Cerebellar nuclear complex (tissue), 1 donor: ENCODE results near the gene ASTL.
"Not testable (repeated sequence)": the region's sequence is repeated elsewhere in the genome, so short reads cannot be mapped to it uniquely, and the experiment has no call there.

Experiments used
- DNase-seq, 2 experiments: peaks; one replicate each; lab custom pipeline; 2025; lab: John Stamatoyannopoulos, UW

ASTL gene

DNA sequence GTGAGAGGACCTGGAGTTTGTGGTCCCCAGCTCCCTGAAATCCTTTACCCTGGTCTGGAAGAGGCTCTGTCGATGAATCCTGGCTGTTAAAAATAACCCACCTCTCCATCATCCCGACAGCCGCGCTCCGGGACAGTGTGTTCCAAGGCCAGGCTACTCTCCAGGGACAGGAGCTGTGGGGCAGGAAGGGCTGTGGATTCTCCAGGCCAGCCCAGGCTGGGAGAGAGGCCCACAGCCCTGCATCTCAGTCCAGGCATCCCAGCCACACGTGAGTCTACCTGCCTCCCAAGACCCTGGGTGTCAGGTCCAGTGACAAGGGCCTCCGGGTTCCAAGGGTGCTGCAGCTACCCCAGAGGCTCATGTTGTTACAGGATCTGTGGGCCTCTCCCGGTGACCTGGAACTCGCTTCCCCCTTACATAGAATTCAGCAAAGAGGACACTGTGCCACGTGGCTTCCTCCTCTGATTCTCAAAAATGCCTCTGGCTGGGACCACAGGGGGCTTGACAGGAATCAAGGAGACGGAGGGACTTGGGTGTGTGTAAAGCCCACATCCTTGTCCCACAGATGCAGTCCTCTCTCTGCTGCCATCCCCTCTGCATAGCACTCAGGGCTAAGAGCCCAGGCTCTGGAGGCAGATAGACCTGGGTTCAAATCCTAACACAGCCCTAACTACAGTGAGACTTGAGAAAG, 39.3 kb downstream of the ASTL start:
- no peak for DNase-seq

DNA sequence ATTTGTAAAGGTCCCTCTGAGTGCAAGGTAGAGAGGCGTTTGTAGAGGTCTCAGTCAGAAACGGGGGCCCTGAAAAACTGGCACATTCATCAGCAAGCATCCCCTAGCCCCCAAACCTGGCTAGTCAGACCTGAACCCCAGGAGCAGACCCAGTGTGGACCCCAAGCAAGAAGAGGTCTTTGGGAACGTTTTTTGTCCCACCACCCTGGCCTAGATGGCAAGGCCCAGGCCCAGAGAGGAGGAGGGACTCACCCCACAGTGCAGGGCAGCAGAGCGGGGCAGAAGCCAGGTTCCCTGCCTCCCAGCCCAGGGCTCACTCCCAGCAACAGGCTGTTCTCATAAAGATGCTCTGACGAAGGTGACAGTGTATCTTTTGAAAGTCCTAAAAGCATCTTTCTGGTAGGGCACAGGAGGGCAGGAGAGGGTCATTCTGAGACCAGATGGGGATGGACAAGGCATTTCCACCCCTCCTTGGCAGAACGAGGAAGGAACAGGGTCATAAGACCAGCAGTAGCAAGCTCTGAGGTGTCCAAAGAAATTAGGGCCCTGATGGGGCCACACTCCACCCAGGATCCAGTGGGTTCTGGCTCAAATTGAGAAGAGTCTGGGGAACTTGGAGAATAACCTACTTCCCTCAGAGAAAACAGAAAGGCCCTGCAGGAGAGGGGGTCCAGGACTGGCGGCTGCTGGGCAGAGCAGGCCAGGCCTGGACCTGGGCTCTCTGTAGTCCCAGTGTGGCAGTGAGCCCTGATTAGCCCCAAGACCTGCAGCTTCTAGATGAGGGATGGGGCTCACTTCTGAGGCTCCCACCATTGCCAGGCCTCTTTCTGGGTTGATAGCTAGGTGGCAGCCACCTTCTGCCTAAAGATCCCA, 40.1 kb downstream of the ASTL start:
- no peak for DNase-seq

DNA sequence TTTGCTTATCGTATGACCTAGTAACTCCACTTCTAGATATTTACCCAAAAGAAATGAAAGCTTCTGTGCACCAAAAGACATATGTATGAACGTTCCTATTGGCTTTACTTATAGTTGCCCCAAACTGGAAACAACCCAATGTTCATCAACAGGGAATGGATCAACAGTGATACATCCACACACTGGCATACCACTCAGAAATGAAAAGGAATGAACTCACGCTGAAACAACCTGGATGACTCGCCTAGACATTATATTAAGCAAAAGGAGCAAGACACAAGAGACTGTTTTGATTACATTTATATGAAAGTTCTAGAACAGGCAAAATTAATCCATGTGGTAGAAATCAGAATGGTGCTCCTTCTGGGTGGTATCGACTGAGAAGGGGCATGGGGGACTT, 40.9 kb downstream of the ASTL start:
- no peak for DNase-seq

DNA sequence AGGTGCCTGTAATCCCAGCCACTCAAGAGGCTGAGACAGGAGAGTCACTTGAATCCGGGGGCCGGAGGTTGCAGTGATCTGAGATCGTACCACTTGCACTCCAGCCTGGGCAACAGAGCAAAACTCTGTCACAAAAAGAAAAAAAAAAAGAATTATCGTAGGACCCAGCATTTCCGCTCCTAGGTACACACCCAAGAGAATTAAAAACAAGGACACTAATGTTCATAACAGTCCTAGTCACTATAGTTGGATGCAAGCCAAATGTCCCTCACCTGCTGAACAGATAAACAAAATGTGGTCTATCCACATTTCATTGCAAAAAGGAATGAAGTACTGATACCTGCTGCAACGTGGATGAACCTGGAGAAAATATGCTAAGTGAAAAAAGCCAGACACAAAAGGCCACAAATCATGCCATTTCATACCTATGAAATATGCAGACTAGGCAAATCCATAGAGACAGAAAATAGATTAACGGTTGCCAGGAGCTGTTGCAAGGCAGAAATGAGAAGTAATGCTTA, 43.1 kb downstream of the ASTL start:
- no peak for DNase-seq

DNA sequence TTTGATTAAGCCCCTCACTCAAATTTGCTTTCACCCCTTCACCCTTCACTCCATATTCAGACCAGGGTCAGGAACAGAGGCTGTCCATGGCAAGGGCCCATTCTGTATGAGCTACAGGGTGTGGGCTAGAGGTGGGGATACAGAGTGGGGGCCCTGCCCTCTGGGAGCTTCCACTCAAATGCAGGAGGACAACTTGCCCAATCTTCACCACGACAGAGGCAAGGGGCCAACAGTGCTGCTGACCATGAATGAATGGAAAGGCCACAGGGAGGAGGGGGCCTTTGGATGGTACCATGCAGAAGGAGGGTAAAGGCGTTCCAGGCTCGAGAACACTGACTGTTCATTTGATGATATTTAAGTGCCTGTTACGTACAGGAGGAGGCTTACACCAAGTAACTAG, 44.8 kb downstream of the ASTL start:
- no peak for DNase-seq

DNA sequence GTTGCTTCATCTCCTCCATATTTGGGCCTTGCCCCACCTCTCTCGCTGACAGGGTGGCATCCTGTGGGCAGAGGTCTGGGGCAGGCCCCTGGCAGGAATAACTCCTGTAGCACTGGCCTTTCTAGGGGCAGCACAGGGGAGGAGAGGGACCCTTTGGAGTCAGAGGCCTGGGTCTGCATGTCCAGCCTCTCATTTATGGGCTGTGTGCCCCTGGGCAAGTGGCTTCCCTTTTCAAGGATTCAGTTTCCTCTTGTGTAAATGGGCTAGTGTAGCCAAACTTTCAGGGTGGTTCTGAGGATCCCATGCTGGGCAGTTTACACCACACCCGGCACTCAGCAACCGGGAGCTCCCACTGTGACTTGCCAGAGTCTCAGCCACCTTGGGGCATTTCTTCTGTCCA, 45.4 kb downstream of the ASTL start:
- DNase-seq: no peak

DNA sequence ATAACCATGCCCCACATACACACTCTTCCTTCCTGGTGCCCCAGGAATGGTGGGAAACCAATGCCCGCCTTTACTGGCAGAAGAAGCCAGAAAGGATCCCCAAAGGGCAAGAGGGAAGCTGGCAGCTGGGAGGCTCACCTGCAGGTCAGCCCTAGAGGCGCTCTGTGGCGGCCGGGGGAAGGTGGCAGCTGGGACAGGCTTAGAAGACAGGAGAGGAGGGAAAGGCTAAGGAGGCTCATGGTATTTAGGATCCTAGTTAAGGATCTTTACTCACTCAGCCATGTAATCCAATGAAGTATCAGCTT, 45.8 kb downstream of the ASTL start:
- DNase-seq: no peak

DNA sequence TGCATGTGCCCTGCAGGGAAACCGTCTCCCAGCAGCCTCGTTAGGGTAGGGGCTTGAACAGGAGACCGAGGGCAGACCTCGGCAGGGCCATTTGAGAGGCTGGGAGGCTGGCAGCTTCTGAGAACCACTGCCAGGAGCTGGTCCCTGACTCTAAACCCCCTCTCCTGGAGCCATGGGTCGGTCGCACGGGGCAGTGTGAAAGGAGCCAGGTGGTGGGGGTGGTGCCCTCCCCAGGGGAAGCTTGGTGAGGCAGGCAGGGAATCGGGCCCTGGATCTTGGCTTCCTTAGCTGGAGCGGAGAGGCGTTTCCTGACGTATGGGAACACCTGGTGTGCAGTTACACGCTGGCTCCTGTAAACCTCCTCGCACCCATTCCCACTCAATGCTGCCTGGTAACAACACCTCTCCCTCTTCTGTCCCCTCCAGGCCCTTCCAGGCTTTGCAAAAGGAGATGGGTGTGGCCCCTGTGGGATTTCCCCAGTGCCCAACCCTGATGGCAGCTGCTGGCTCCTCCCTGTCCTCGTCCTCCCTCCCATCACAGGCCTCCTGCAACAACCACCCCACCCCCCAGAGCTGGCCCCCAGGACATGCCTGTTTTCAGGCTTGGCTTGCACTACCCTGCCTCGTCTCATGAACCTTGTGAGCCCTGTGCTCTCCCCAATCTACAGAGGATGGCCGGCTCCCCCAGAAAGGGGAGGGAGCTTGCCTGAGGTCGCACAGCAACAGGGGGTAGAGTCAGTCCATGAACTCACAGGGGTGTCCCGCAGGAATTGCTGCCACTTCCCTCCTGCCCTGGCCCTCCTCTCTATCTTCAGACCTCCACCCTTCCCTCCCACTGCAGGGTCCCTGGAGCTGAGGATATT, 46.4 kb downstream of the ASTL start:
- no peak for DNase-seq

DNA sequence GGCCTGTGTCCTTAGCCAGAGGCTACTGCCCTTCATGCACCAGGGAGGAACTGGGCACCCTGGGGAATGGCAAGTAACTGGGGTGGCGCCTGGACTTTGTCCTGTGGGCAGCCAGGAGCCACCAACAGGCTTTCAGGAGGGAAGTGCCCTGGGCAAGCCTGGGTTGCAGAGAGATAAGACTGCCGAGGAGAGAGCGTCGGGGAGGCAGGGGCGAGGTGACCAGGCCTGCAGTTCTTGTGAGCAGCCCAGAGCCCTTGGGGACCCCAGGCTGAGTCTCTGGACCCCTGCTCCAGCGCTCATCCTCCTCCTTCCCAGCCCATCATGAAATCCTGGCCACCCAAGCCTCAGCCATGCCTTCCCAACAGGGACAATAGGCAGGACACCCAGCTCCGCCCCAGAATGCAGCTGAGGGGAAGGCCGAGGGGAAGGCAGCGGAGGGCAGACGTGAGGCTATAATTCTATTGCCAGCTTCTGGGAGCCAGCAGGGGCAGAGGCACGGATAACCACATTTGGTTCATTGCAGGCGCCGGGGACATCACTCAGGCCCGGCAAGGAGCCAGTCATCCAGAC, 47.1 kb downstream of the ASTL start:
- no peak for DNase-seq

DNA sequence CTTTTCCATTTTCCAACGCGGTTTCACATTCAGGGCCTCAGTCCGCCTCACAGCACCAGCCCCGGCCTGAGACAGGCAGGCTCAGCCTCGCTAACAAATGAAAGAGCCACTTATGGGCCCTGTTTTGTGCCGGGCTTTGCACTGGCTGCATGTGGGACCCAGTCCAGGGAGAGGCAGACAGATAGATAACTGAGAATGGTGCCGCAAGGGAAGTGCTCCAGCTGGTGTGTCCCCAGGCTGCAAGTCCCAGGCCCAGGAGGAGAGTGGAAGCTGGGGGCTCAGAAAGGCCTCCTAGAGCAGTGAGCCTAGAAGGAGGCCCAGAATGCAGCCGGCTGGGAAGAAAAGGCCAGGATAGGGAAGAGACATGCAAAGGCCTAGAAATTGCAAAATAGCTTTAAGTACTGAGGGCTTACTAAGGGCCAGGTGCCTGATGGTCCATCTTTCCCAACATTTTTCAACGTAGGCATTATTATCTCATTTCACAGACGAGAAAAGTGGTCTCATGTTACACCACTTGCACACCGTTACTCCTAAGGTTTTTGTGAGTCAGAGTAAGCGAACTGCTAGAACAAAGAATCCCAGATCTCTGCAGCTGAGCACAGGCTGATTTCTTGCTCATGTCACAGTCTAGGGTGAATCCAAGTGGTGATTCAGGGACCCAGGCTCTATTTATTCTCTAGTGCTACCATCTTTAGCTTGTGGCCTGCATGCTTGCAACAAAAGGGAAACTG, 47.9 kb downstream of the ASTL start:
- DNase-seq: no peak

DNA sequence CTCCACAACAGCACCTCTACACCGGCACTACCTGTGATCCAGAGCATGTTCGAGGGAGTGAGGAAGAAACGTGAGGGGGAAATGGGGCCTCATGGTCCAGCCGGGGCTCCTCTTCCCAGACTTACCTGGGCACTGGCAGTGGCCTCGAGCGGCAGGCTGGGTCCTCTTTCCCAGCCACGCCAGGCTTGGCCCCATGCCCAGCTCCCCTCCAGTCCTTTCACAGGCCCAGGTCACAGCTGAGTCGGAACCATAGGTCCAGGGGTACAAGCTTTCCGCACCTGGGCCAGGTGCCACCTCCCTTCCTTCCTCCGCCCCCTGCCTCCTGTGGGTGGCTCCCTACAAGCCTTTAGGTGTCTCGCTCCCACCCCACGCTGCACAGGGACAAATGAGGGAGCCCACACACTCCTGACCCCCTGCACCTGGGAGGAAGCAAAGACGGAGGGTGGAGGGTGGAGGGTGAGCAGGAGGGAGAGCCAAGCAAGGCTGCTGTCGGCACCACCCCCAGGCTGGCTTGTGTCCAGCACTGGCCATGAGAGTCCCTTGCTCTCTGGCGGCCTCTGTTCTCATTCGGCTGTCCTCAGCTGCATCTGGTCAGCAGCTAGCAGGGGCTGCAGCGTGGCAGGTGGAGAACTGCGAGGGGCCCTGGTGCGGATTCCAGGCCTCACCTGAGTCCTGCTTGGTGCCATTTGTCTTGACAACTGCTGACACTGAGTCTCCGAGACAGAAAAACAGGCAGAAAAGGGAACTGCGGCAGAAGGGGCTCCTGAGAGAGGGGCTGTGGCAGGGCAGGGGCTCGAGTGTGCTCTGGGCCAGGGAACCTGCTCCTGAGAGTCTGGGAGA, 48.7 kb downstream of the ASTL start:
- no peak for DNase-seq

DNA sequence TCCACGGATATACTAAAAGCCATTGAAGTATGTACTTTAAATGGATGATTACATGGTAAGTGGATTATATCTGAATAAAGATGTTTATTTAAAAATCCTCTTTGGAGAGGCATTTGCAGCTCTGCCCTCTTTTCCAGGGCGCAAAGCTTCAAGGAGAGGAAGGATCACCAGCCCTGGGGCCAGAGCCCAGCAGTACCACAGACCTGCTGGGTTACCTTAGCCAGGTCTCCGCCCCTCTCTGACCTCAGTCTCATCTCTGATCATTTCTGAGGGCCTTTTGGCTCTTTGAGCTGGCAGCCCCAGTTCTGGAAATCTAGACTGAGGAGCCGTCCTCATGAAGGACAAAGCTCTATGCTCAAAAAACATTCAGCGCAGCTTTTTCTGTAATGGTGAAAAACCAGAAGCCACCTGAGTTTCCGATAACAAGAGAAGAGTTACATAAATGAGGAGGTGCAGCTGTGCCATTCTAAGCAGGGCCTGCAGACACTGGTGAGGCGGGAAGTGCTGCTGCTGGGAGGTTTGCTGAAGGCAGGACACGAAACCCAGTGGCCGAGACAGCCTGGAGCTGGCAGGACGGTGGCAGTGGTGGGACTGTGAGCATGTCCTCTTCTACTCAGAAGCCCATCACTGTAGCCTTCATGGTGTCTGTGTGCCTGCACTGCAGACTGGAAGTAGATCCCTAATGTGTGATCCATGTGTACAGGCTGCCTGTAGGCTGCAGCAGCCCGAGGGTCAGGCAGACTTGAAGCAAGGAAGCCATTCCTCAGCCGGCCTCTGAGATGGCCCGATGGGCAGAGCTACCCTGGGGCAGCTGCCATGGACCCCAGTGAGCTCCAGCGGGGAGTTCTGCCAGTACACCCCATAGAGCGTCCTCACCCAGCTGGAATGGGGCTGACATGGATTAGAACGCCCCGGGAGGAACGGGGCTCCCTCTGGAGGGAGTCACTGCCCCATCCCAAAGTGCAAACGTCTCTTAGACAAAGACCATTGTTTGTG, 49.7 kb downstream of the ASTL start:
- DNase-seq: no peak

DNA sequence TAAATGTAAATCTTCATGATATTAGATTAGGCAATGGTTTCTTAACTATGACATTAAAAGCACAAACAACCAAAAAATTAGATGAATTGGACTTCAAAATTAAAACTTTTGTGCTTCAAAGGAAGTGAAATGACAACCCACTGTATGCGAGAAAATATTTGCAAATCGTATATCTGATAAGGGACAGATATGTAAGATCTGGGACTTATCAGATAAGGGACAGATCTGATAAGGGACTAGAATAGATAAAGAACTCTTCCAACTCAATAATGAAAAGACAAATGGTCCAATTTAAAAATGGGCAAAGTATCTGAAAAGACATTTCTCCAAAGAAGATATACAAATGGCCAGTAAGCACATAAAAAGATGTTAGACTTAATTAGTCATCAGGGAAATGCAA, 51.2 kb downstream of the ASTL start:
- DNase-seq: no peak

DNA sequence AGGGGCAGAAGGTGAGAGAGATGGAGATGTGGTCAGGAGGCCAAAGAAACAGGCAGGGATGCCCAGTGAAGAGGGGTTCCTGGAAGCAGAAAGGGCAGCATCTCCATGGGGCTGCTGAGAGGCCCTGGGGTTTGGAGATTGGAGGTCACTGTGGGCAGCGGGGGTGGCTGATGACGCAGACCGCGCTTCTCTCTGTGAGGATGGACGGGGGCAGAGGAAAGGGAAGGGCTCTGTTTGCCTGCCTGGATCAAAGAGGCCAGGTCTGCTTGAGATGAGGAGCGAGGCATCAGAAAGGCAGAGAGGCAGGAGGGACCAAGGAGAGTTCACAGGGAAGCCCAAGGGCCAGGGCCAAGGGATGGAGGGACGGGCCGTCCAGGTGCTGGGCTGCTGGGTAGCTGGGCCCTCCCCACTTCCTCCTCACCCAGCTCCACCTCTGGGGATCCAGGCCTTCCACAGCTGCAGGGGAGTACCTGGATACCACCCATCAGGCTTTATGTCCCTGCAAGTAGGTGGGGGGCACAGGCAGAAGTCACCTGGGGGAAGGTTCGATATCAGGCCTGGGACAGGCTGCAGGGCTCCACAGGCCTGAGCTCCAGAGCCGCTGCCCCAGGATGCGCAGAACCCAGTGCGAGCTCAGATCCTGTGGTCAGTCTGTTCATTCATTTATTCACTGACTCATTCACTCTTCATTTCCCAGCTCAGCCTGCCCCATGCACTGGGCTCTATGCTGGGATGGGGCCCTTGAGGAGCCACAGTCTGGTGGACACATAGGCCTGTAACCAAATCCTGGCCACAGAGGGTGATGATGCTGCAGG, 52.6 kb downstream of the ASTL start:
- no peak for DNase-seq

DNA sequence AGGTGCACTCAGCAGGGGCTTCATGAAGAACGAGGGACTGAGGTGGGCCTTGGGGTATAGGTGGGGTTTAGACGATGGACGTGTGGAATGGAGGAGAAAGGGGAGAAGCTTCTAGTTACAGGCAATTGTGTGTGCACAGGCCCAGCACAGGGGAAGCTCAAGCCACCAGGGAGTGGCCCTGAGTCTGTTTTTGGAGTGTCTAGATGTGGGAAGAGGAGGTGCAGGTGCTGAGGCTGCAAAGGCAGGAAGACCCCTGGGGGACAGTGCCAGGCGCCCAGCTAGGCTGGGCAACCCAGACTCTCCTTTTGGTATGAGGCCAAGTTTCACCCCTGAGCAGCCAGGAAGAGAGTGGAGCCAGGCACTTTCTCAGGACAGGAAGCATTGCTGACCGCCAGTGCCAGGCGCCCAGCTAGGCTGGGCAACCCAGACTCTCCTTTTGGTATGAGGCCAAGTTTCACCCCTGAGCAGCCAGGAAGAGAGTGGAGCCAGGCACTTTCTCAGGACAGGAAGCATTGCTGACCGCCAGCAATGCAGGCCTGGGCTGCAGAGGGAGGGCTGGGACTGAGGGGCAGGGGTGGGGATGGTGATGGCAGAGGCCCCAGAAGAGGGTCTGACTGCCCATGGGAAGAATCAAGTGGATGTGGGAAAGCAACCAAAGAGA, 53.3 kb downstream of the ASTL start:
- not testable (repeated sequence) for DNase-seq

DNA sequence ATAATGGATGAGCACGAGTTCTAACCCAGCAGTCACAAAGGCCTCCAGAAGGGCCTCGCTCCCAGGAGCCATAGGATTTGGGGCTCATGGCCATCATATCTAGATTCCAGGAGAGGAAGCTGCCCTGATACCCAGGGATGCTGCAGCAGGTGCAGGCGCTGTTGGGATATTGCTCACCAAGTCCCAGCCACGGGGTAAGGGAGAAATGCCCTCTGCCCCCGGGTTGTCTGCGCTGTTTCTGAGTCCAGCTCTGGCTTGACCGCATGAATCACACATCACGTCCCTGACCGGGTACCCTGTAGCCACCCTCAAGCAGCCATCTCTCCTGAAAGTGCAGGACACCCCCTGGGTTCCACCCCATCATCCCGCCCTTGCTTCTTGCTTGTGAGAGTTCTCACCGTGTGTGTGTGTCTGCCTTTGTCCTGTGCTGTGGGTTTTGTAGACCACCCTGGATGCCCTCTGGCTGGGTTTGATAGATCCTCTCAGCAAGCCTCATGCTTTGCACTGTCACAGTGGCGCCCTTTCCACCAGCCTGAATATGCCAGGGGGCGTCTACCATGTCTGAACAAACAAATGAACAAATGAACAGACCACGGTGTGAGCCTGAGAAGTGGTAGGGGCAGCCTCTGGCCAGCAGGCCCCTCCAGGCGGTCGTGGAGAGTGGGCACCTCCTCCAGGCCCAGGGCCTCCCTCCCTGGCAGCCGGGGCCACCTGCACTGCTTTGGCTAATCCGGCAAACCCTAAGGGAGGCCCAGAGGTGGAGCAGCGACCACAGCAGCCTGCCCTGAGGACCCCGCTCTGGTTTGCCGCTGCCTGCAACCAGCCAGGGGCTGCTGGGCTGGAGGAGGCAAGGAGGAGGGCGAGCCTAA, 54.1 kb downstream of the ASTL start:
- DNase-seq: no peak
